ENCODE results near the gene ARFGEF3.

GRCh38 chr6:138206862-138207261, 45.1 kb downstream of the ARFGEF3 start:
- no peak for TF ChIP-seq CTCF (conservative IDR thresholded peaks at IDR 0.05)
- no peak for TF ChIP-seq ZFX (IDR thresholded peaks at IDR 0.05)

Data from C4-2B (cell line).